GM18505 (cell line): Measurements from ENCODE around the gene ATP13A1.

ENCODE experiments used
- ATAC-seq: cut with Tn5 transposase; IDR thresholded peaks from one replicate; pipeline ENCODE4 v1.9.1; 2021; ENCODE audit not compliant: unreplicated experiment
- POLR2A ChIP-seq: IDR thresholded peaks from 4 replicates; pipeline ENCODE4 v1.6.1; 2011; ENCODE audit warnings: borderline replicate concordance; ENCODE audit not compliant: insufficient read depth, insufficient read length; ENCODE audit errors: extremely low read depth

The ATP13A1 gene

GRCh38 chr19:19643158-19644053 is 20.1 kb downstream of the ATP13A1 start, which contains the start of gene GMIP:
TSS of gene GMIP (minus strand) at chr19:19643657. CDS start at chr19:19643529, 128 bp downstream.
- peak; percentile 69 for TF ChIP-seq POLR2A
- peak; percentile 66 for ATAC-seq

GRCh38 chr19:19642506-19643157 is 20.8 kb downstream of the ATP13A1 start:
- peak; percentile 13 for ATAC-seq
- TF ChIP-seq POLR2A, result peak; percentile 2

GRCh38 chr19:19637523-19638251 is 25.8 kb downstream of the ATP13A1 start:
- TF ChIP-seq POLR2A, result no peak
- ATAC-seq, result no peak

- TF ChIP-seq POLR2A, result no peak
- no peak for ATAC-seq
Measured at GRCh38 chr19:19637186-19637522, 26.3 kb downstream of the ATP13A1 start.

- ATAC-seq, result no peak
- TF ChIP-seq POLR2A, result no peak
Measured at GRCh38 chr19:19636573-19637185, 26.8 kb downstream of the ATP13A1 start.

GRCh38 chr19:19635313-19635702 is 28.2 kb downstream of the ATP13A1 start:
- no peak for ATAC-seq
- no peak for TF ChIP-seq POLR2A

GRCh38 chr19:19634516-19635312 is 28.8 kb downstream of the ATP13A1 start:
- no peak for TF ChIP-seq POLR2A
- ATAC-seq, result no peak

GRCh38 chr19:19633711-19634515 is 29.6 kb downstream of the ATP13A1 start:
- ATAC-seq, result no peak
- TF ChIP-seq POLR2A, result no peak

GRCh38 chr19:19632661-19633060 is 30.8 kb downstream of the ATP13A1 start:
- ATAC-seq, result no peak
- TF ChIP-seq POLR2A, result no peak

- no peak for TF ChIP-seq POLR2A
- ATAC-seq, result no peak
Measured at GRCh38 chr19:19631346-19631745, 32.1 kb downstream of the ATP13A1 start.

GRCh38 chr19:19630426-19630825 is 33.0 kb downstream of the ATP13A1 start:
- no peak for TF ChIP-seq POLR2A
- no peak for ATAC-seq

- TF ChIP-seq POLR2A, result no peak
- ATAC-seq, result no peak
Measured at GRCh38 chr19:19630062-19630414, 33.4 kb downstream of the ATP13A1 start.
